CD4-positive, alpha-beta memory T cell (primary cell): ENCODE data around the gene LIPC. TPM values are rescaled to one million over a fixed set of nuclear protein-coding genes. Genes with fewer than 3 reads are reported as not detected.
A peak's percentile ranks its signal among the peaks of the same experiment; 100 is the strongest.

ENCODE experiments used
- CTCF ChIA-PET: fragments of 350-600 bp; sonication (Branson Sonifier 250); formaldehyde crosslinking; loops from one replicate; lab custom pipeline; 2021; ENCODE audit warnings: inconsistent platforms; ENCODE audit not compliant: partially characterized antibody; lab: Charles Lee
- POLR2A ChIA-PET: fragments of 350-600 bp; sonication (Branson Sonifier 250); formaldehyde crosslinking; loops from one replicate; lab custom pipeline; 2021; ENCODE audit not compliant: partially characterized antibody; lab: Charles Lee
- DNase-seq, 5 donors: peaks; one replicate each; pipeline versions ENCODE4 v3.0.0 to v3.0.0-alpha.2; 2020 to 2022; ENCODE audit warnings: mixed read lengths in 1 of 5
- H3K27ac ChIP-seq: one replicate; pipeline ENCODE4 v1.7.0; 2013; ENCODE audit warnings: low read depth, low read length
- H3K27me3 ChIP-seq: 2 replicates; pipeline ENCODE4 v1.7.0; 2013; ENCODE audit warnings: mild to moderate bottlenecking, low read length, moderate library complexity; ENCODE audit not compliant: insufficient read depth
- H3K36me3 ChIP-seq: 2 replicates; pipeline ENCODE4 v1.7.0; 2013; ENCODE audit warnings: mild to moderate bottlenecking, low read length, moderate library complexity; ENCODE audit not compliant: insufficient read depth
- H3K4me1 ChIP-seq: 2 replicates; pipeline ENCODE4 v1.7.0; 2013; ENCODE audit warnings: mild to moderate bottlenecking, low read length, moderate library complexity; ENCODE audit not compliant: insufficient read depth
- H3K4me3 ChIP-seq, 2 donors: one replicate each; pipeline ENCODE4 v1.7.0; 2013; ENCODE audit warnings: low read length in 2 of 2, mild to moderate bottlenecking in 1 of 2
- H3K9me3 ChIP-seq, 2 donors: one replicate each; pipeline ENCODE4 v1.7.0; 2013; ENCODE audit warnings: low read length in 2 of 2, control low read depth in 1 of 2; ENCODE audit not compliant: control insufficient read depth in 1 of 2
- H3K27ac Mint-ChIP-seq, 7 donors: one replicate each; pipeline ENCODE4 v1.8.0; 2020 to 2021; ENCODE audit warnings: mixed read lengths in 7 of 7, mild to moderate bottlenecking in 6 of 7, inconsistent platforms in 3 of 7, moderate library complexity in 3 of 7
- H3K27me3 Mint-ChIP-seq, 2 donors: one replicate each; pipeline ENCODE4 v1.8.0; 2020 to 2021; ENCODE audit warnings: mixed read lengths in 2 of 2
- H3K36me3 Mint-ChIP-seq, 2 donors: one replicate each; pipeline ENCODE4 v1.8.0; 2020 to 2021; ENCODE audit warnings: mixed read lengths in 2 of 2, inconsistent platforms in 1 of 2, mild to moderate bottlenecking in 1 of 2
- H3K4me1 Mint-ChIP-seq, 4 donors: one replicate each; pipeline ENCODE4 v1.8.0; 2020 to 2021; ENCODE audit warnings: mixed read lengths in 4 of 4, mild to moderate bottlenecking in 1 of 4
- H3K4me3 Mint-ChIP-seq, 8 donors: one replicate each; pipeline ENCODE4 v1.8.0; 2020 to 2021; ENCODE audit warnings: mixed read lengths in 8 of 8, mild to moderate bottlenecking in 7 of 8, moderate library complexity in 6 of 8, inconsistent platforms in 3 of 8
- H3K9me3 Mint-ChIP-seq, 8 donors: one replicate each; pipeline ENCODE4 v1.8.0; 2020 to 2021; ENCODE audit warnings: mixed read lengths in 8 of 8, mild to moderate bottlenecking in 5 of 8, inconsistent platforms in 3 of 8, moderate library complexity in 1 of 8
- intact Hi-C: fragments of 100-400 bp; cut with micrococcal nuclease; formaldehyde crosslinking; loops from one replicate; pipeline ENCODE4 v1.15.1; 2023
- polyA plus RNA-seq, 2 donors: library from polyadenylated mRNA; unstranded; fragments of 300-500 nt; fragmentation: Illumina TruSeq; gene quantifications; one replicate each; pipeline ENCODE4 v1.2.3, GENCODE V29; 2021
- total RNA-seq, 2 experiments: library from RNA; stranded (reverse); gene quantifications; one replicate each; pipeline ENCODE4 v1.2.3, GENCODE V29; 2021

Gene LIPC
- total and polyA plus RNA-seq, 4 experiments from 2014 or later, result 0.25 to 2.4 (median 0.41) TPM; not detected in 1

GRCh38 chr15:58479941-58480340 is 48.1 kb downstream of the LIPC start:
- H3K36me3 Mint-ChIP-seq, result no peaks in the 10 kb centered on the region
- no peak overlapping the region for H3K4me3 ChIP-seq
- H3K9me3 ChIP-seq, result no peaks in the 10 kb centered on the region
- no peak for DNase-seq
- intact Hi-C loops, result no loop called here
- peaks cover 42% of the 10 kb centered on the region for H3K4me1 ChIP-seq
- ChIA-PET CTCF (interaction anchor here (1.9 kb wide), 1 partner anchor 12 kb away, joined by 4 read pairs; no protein-coding TSS in a partner anchor), POLR2A (no interaction called here)
- H3K36me3 ChIP-seq, result no peaks in the 10 kb centered on the region
- peaks cover 24 to 46% (median 34%) of the 10 kb centered on the region in 4 donors for H3K4me1 Mint-ChIP-seq
- no peak overlapping the region for H3K4me3 Mint-ChIP-seq
- H3K27ac ChIP-seq, result no peak overlapping the region
- no peaks in the 10 kb centered on the region for H3K27me3 ChIP-seq
- H3K27me3 Mint-ChIP-seq, result no peaks in the 10 kb centered on the region
- peak overlapping the region in 1 of 7 donors; percentile 25 for H3K27ac Mint-ChIP-seq
- no peaks in the 10 kb centered on the region for H3K9me3 Mint-ChIP-seq

GRCh38 chr15:58483376-58483775 is 51.6 kb downstream of the LIPC start:
- POLR2A ChIA-PET, result no interaction called here
- CTCF ChIA-PET, result no interaction called here
- no peaks in the 10 kb centered on the region for H3K36me3 ChIP-seq

GRCh38 chr15:58484791-58485600 is 53.2 kb downstream of the LIPC start:
- H3K27ac ChIP-seq, result peak overlapping the region; percentile 0
- peak in 4 of 5 donors; percentile 16 to 48 (median 30) for DNase-seq
- H3K36me3 Mint-ChIP-seq, result no peaks in the 10 kb centered on the region
- peaks cover 0 to 9% (median 1%) of the 10 kb centered on the region in 8 donors for H3K9me3 Mint-ChIP-seq
- H3K27ac Mint-ChIP-seq, result peak overlapping the region; percentile 28 to 89 (median 85)
- ChIA-PET CTCF (interaction anchor here (1.3 kb wide), 1 partner anchor 12 kb away, joined by 3 read pairs; no protein-coding TSS in a partner anchor), POLR2A (interaction anchor here (0.6 to 1.3 kb wide), 2 partner anchors 10 to 16 kb away, joined by 3 read pairs; no protein-coding TSS in a partner anchor)
- H3K4me1 ChIP-seq, result peaks cover 47% of the 10 kb centered on the region
- H3K9me3 ChIP-seq, result no peaks in the 10 kb centered on the region
- intact Hi-C loops, result no loop called here
- H3K4me1 Mint-ChIP-seq, result peaks cover 29 to 44% (median 36%) of the 10 kb centered on the region in 4 donors
- H3K27me3 Mint-ChIP-seq, result no peaks in the 10 kb centered on the region
- H3K27me3 ChIP-seq, result no peaks in the 10 kb centered on the region
- H3K4me3 Mint-ChIP-seq, result peak overlapping the region; percentile 2 to 85 (median 76)
- H3K36me3 ChIP-seq, result no peaks in the 10 kb centered on the region
- H3K4me3 ChIP-seq, result peak overlapping the region in 1 of 2 donors; percentile 1

More at GRCh38 chr15:58483376-58483775, 51.6 kb downstream of the LIPC start:
- Histone ChIP-seq H3K27me3 (no peaks in the 10 kb centered on the region), H3K27ac (no peak overlapping the region), H3K9me3 (no peaks in the 10 kb centered on the region), H3K4me3 (no peak overlapping the region), H3K4me1 (peaks cover 47% of the 10 kb centered on the region)
- H3K4me1 Mint-ChIP-seq, result peaks cover 31 to 44% (median 36%) of the 10 kb centered on the region in 4 donors
- peak overlapping the region in 2 of 8 donors; percentile 14 to 54 for H3K4me3 Mint-ChIP-seq
- DNase-seq, result no peak
- H3K27ac Mint-ChIP-seq, result peak overlapping the region in 1 of 7 donors; percentile 78
- H3K27me3 Mint-ChIP-seq, result no peaks in the 10 kb centered on the region
- H3K36me3 Mint-ChIP-seq, result no peaks in the 10 kb centered on the region
- intact Hi-C loops, result no loop called here
- no peaks in the 10 kb centered on the region for H3K9me3 Mint-ChIP-seq

DNA sequence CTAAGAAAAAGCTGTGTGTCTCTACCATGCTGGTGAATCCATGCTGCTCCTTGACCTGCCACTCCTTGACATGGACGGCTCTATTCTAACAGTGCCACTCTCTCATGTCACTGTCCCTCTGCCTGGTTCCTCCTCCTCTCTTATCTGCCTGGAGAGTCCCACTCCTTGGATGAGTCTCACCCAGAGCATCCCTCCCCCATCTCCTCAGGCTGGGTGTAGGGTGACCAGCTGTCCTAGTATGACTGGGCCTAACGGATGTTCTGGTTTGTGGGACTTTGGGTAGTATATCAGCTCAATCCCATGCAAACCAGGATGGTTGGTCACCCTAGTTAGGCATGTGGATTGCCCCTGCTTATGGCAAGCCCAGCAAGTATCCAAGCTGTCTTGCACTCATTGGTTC is 54.3 kb downstream of the LIPC start:
- Mint-ChIP-seq H3K36me3 (no peaks in the 10 kb centered on the region), H3K27me3 (no peaks in the 10 kb centered on the region), H3K4me3 (peak overlapping the region in 4 of 8 donors; percentile 17 to 51 (median 36)), H3K4me1 (peaks cover 29 to 44% (median 36%) of the 10 kb centered on the region in 4 donors), H3K9me3 (peaks cover 0 to 9% (median 1%) of the 10 kb centered on the region in 8 donors), H3K27ac (peak overlapping the region in 5 of 7 donors; percentile 28 to 89 (median 86))
- peak overlapping the region; percentile 0 for H3K27ac ChIP-seq
- H3K9me3 ChIP-seq, result no peaks in the 10 kb centered on the region
- peaks cover 47% of the 10 kb centered on the region for H3K4me1 ChIP-seq
- ChIA-PET CTCF (interaction anchor here (1.3 kb wide), 1 partner anchor 13 kb away, joined by 3 read pairs; no protein-coding TSS in a partner anchor), POLR2A (interaction anchor here (1.3 kb wide), 1 partner anchor 11 kb away, joined by 3 read pairs; no protein-coding TSS in a partner anchor)
- no peak for DNase-seq
- no peak overlapping the region for H3K4me3 ChIP-seq
- no peaks in the 10 kb centered on the region for H3K27me3 ChIP-seq
- intact Hi-C loops, result no loop called here
- H3K36me3 ChIP-seq, result no peaks in the 10 kb centered on the region

DNA sequence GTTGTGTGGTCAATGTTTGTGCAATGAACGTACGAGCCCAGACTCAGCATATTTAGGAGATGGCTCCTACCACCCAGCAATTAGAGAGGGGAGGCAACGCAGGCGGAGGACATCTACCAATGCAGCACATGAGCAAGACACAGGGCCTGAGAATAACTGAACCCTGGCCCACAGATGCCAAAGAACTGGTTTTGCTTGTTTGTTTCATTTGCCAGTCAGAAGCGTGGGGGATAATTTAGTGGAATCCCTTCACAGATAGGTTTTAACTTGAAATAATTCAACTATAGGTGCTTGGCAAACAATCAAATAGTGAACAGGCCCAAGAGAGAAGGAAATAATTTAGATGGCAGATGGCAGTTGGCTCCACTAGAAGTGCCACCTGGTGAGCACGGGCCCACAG is 54.8 kb downstream of the LIPC start:
- CTCF ChIA-PET, result no interaction called here
- no peaks in the 10 kb centered on the region for H3K27me3 Mint-ChIP-seq
- H3K4me1 ChIP-seq, result peaks cover 47% of the 10 kb centered on the region
- DNase-seq, result no peak
- peaks cover 29 to 44% (median 36%) of the 10 kb centered on the region in 4 donors for H3K4me1 Mint-ChIP-seq
- no peaks in the 10 kb centered on the region for H3K36me3 ChIP-seq
- no peak overlapping the region for H3K4me3 ChIP-seq
- intact Hi-C loops, result no loop called here
- H3K27me3 ChIP-seq, result no peaks in the 10 kb centered on the region
- H3K27ac ChIP-seq, result no peak overlapping the region
- peak overlapping the region in 2 of 8 donors; percentile 51 to 55 for H3K4me3 Mint-ChIP-seq
- H3K27ac Mint-ChIP-seq, result peak overlapping the region in 3 of 7 donors; percentile 85 to 89 (median 86)
- no peaks in the 10 kb centered on the region for H3K36me3 Mint-ChIP-seq
- H3K9me3 Mint-ChIP-seq, result peaks cover 0 to 9% (median 1%) of the 10 kb centered on the region in 8 donors
- POLR2A ChIA-PET, result no interaction called here
- no peaks in the 10 kb centered on the region for H3K9me3 ChIP-seq

DNA sequence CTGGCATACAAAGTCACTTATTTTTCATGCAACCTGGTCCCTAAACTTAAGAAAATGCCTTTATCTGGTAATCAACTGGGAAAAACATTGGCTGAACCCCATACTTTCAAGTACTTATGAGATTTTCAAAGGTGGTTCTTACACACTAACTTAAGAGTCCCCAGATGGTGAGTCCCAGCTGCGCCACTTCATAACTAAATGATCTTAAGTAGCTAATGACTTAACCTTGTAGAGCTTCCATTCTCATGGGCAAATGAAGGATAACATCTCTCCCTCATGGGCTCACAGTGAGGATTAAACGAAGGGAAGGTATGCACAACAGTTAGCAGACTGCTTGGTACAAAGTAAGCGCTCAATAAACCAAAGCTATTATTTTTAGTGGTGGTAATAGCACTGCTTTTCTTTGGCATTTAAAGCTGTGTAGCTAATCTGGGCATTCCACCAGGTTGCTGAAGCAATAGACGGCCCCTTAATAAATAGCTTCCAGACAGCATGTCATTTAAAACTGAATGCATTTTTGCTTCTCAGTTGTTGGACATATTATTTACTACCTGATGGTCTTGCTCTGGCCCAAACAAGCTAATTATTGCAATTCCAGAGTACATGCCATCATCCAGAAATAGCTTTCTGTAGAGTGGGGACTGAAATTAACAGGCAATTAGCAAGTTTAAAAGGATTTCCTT is 55.4 kb downstream of the LIPC start:
- Histone ChIP-seq H3K27ac (no peak overlapping the region), H3K4me3 (no peak overlapping the region), H3K27me3 (no peaks in the 10 kb centered on the region), H3K36me3 (no peaks in the 10 kb centered on the region), H3K4me1 (peaks cover 47% of the 10 kb centered on the region), H3K9me3 (no peaks in the 10 kb centered on the region)
- intact Hi-C loops, result no loop called here
- no peak overlapping the region for H3K4me3 Mint-ChIP-seq
- H3K27me3 Mint-ChIP-seq, result no peaks in the 10 kb centered on the region
- H3K36me3 Mint-ChIP-seq, result no peaks in the 10 kb centered on the region
- peaks cover 0 to 9% (median 1%) of the 10 kb centered on the region in 8 donors for H3K9me3 Mint-ChIP-seq
- H3K4me1 Mint-ChIP-seq, result peaks cover 29 to 44% (median 36%) of the 10 kb centered on the region in 4 donors
- ChIA-PET CTCF (no interaction called here), POLR2A (no interaction called here)
- no peak for DNase-seq
- no peak overlapping the region for H3K27ac Mint-ChIP-seq
